ENCODE data around the gene SLC41A3.

DNA sequence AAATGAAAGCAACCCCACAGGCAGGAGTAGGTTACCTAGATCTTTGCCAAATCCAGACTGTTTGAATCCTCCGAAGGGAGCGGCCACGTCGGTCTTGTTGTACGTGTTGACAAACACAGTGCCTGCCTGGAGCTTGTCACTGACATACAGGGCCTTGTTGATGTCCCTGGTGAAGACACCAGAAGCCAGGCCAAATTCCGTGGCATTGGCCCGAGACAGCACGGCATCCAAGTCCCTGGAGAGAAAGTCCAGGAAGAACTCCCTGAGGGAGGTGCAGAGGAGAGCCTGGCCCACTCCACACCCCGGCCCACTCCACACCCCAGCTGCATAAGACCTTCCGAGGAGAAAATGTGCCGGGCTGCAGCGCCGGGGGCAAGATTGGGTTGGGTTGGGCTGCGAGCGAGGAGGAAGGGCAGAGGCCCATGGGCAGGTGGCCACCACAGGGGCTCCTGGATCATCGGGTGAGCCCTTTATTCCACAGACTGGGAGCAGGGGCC lies 21.8 kb upstream of the SLC41A3 start:
- TF ChIP-seq, protein P1, sequence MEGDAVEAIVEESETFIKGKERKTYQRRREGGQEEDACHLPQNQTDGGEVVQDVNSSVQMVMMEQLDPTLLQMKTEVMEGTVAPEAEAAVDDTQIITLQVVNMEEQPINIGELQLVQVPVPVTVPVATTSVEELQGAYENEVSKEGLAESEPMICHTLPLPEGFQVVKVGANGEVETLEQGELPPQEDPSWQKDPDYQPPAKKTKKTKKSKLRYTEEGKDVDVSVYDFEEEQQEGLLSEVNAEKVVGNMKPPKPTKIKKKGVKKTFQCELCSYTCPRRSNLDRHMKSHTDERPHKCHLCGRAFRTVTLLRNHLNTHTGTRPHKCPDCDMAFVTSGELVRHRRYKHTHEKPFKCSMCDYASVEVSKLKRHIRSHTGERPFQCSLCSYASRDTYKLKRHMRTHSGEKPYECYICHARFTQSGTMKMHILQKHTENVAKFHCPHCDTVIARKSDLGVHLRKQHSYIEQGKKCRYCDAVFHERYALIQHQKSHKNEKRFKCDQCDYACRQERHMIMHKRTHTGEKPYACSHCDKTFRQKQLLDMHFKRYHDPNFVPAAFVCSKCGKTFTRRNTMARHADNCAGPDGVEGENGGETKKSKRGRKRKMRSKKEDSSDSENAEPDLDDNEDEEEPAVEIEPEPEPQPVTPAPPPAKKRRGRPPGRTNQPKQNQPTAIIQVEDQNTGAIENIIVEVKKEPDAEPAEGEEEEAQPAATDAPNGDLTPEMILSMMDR (IDR thresholded peaks at IDR 0.05) = no peak
- no peak for TF ChIP-seq POLR2A (IDR thresholded peaks at IDR 0.05)
- no peak for TF ChIP-seq EP300 (IDR thresholded peaks at IDR 0.05)
- no peak for TF ChIP-seq POLR2AphosphoS5 (IDR thresholded peaks at IDR 0.05)

Data from suprapubic skin (tissue), 4 donors.